Spleen (tissue), 7 donors: Measurements from ENCODE around the gene ODAD2.

Experiments used
- CTCF ChIP-seq, 11 experiments: fragments of 200-600 bp in 7 of 11; fragments of 450-650 bp in 4 of 11; sonication (generic) in 4 of 11; IDR thresholded peaks in 8 of 11; conservative IDR thresholded peaks in 3 of 11; 1 replicate in 7 of 11; 2 replicates in 4 of 11; pipeline versions ENCODE4 v1.4.0 to v1.8.0; 2016 to 2021; ENCODE audit warnings: antibody characterized with exemption in 11 of 11, inconsistent platforms in 4 of 11, mild to moderate bottlenecking in 1 of 11
- POLR2A ChIP-seq, 3 donors: fragments of 450-650 bp; IDR thresholded peaks; one replicate each; pipeline ENCODE4 v1.5.1; 2017; ENCODE audit warnings: antibody characterized with exemption in 3 of 3, mild to moderate bottlenecking in 1 of 3
- POLR2AphosphoS5 ChIP-seq, 3 donors: sonication (generic); formaldehyde crosslinking; IDR thresholded peaks; one replicate each; pipeline ENCODE4 v1.5.1; 2017; ENCODE audit warnings: antibody characterized with exemption in 3 of 3
- donor health status: DM: no; HTN: no; CAD: no; lungs with moderate emphysema.
- donor health status: DM: no; HTN: no; CAD: no.
- donor health status: DM: no; HTN: no; CAD: no.

GRCh38 chr10:27844223-27844622 lies 154.7 kb downstream of the ODAD2 start:
- TF ChIP-seq CTCF (IDR thresholded peaks at IDR 0.05 in 8 of 11, conservative IDR thresholded peaks at IDR 0.05 in 3 of 11) (no peak), POLR2AphosphoS5 (IDR thresholded peaks at IDR 0.05) (no peak), POLR2A (IDR thresholded peaks at IDR 0.05) (no peak)
